ENCODE results near the gene IFITM1. TPM values are rescaled to one million over a fixed set of nuclear protein-coding genes. Genes with fewer than 3 reads are reported as not detected.
"Not testable (repeated sequence)": the region's sequence is repeated elsewhere in the genome, so short reads cannot be mapped to it uniquely, and the experiment has no call there.

Gene IFITM1
- 128 TPM for total RNA-seq
- long read RNA-seq, transcript IFITM1-202 (2 exons, 855 nt), result major isoform, 129 of 134 reads
- long read RNA-seq, partial matches to known transcripts, result 0 of 134 reads
- long read RNA-seq, other reads (novel, unspliced or antisense), result 5 of 134 reads

DNA sequence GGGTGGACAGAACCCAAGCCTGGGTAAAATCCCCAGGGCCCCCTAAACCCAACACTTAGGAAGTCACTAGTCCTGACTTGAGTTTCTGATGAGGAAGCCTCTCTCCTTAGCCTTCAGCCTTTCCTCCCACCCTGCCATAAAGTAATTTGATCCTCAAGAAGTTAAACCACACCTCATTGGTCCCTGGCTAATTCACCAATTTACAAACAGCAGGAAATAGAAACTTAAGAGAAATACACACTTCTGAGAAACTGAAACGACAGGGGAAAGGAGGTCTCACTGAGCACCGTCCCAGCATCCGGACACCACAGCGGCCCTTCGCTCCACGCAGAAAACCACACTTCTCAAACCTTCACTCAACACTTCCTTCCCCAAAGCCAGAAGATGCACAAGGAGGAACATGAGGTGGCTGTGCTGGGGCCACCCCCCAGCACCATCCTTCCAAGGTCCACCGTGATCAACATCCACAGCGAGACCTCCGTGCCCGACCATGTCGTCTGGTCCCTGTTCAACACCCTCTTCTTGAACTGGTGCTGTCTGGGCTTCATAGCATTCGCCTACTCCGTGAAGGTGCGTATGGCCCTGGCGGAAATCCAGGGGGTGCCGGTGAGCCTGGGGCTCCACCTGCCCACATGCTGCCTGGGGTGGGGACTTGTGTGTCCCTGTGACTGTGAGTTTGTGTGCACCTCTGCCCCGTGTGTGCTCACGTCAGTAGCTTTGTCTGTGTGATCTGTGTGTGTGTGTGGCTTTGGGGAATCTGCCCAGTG is at the start of gene IFITM1:
Gene IFITM1, plus strand, starts transcription at position 254 of the 767 bp plus-strand sequence. Its CDS starts 131 bp downstream, at position 385.
- H3K4me3 ChIP-seq, result peak within 1 kb of the TSS; percentile 61
- peak; percentile 51 for DNase-seq
- no peaks in the 10 kb centered on the region for H3K36me3 ChIP-seq
- peak within 1 kb of the TSS; percentile 82 for H3K27ac ChIP-seq
- TF ChIP-seq, protein P1, sequence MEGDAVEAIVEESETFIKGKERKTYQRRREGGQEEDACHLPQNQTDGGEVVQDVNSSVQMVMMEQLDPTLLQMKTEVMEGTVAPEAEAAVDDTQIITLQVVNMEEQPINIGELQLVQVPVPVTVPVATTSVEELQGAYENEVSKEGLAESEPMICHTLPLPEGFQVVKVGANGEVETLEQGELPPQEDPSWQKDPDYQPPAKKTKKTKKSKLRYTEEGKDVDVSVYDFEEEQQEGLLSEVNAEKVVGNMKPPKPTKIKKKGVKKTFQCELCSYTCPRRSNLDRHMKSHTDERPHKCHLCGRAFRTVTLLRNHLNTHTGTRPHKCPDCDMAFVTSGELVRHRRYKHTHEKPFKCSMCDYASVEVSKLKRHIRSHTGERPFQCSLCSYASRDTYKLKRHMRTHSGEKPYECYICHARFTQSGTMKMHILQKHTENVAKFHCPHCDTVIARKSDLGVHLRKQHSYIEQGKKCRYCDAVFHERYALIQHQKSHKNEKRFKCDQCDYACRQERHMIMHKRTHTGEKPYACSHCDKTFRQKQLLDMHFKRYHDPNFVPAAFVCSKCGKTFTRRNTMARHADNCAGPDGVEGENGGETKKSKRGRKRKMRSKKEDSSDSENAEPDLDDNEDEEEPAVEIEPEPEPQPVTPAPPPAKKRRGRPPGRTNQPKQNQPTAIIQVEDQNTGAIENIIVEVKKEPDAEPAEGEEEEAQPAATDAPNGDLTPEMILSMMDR (IDR thresholded peaks at IDR 0.05), result no peak
- H3K9me3 ChIP-seq, result no peaks in the 10 kb centered on the region
- no peaks in the 10 kb centered on the region for H3K27me3 ChIP-seq (ENCODE audit: low read depth)
- H3K4me1 ChIP-seq, result peaks cover 64% of the 10 kb centered on the region
- peak; percentile 3 to 25 for ATAC-seq
- intact Hi-C loops (cut with DNase I), result no loop called here

DNA sequence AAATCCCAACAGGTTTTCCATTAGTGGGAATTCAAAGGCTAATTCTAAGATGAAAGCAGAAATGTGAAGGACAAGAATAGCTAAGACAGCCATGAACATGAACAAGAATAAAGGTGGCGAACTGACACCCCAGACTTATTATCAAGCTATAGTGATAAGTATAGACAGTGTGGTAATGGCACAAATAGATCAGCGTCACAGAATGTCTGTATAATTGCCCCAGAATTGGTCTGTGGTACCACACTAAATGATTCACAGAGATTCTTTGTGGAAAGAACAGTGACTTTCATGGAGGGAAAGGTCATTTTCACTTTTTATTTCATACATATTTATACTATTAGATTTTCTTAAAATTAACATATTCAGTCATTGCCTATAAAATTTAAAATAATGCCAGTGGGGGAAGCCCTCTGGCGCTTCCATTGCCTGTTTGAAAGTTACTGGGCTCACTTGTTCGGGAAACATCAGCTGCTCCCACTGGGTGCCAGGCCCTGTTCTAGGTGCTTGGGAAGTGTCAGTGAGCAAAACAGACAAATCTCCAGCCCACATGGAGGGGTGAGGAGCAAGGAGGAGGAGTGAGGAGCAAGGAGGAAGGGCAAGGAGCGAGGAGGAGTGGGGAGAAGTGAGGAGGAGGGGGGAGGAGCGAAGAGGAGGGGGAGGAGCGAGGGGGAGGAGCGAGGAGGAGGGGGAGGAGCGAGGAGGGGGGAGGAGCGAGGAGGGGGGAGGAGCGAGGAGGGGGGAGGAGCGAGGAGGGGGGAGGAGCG is 47.0 kb upstream of the IFITM1 start:
- ATAC-seq (peak; percentile 35 to 36), DNase-seq (no peak)
- Histone ChIP-seq H3K4me3 (no peak overlapping the region), H3K27me3 (ENCODE audit: low read depth) (no peaks in the 10 kb centered on the region), H3K36me3 (no peaks in the 10 kb centered on the region), H3K4me1 (peaks cover 14% of the 10 kb centered on the region), H3K9me3 (no peaks in the 10 kb centered on the region), H3K27ac (no peak overlapping the region)
- TF ChIP-seq, protein P1 (IDR thresholded peaks at IDR 0.05), result no peak
- intact Hi-C loops (cut with DNase I), result no loop called here

DNA sequence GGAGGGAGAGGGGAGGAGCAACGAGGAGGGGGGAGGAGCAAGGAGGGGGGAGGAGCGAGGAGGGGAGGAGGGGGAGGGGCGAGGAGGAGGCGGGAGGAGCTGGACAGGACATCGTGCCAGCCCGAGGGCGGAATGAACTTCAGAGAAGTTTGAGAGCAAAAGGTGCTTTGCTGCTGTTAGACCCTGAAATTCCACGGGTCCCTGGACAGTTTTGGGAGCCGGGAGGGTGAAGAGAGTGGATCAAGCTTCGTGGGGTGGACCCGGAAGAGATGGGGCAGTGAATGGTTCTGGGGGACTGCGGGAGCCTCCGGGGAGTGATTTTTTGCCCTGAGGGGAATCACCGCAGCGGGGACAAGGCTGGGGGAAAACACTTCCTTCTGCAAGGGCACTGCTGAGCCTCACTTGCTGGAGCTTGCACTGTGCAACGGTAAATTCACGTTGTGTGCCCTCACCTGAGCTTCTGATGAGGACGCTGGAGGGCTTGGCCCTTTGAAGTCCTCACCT is 46.3 kb upstream of the IFITM1 start:
- Histone ChIP-seq H3K27me3 (ENCODE audit: low read depth) (no peaks in the 10 kb centered on the region), H3K4me1 (peaks cover 14% of the 10 kb centered on the region), H3K9me3 (no peaks in the 10 kb centered on the region), H3K27ac (peak overlapping the region; percentile 85), H3K36me3 (no peaks in the 10 kb centered on the region), H3K4me3 (peak overlapping the region; percentile 47)
- peak; percentile 86 for DNase-seq
- ATAC-seq, result peak; percentile 71 to 72
- TF ChIP-seq, protein P1 (IDR thresholded peaks at IDR 0.05), result no peak
- intact Hi-C loops (cut with DNase I), result no loop called here

DNA sequence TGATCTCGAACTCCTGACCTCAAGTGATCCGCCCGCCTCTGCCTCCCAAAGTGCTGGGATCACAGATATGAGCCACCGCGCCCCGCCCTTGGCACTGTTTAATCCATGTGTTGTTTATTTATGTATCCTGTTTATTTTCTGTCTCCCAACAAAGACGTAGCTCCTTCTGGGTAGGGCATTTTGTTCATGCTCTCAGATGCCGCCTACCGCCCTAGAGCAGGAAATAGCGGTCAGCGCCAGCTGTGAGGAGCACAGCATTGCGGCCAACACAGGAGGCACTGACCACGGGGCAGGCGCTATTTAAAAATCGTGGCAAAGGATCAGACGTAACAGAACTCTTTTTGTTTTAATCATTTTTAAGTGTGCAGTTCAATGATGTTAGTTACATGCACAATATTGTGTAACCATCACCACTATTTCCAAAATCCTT is 45.1 kb upstream of the IFITM1 start:
- intact Hi-C loops (cut with DNase I); H3K36me3 ChIP-seq; H3K27me3 ChIP-seq (ENCODE audit: low read depth); H3K9me3 ChIP-seq: not testable (repeated sequence)
- Histone ChIP-seq H3K4me1 (peaks cover 14% of the 10 kb centered on the region), H3K27ac (peak overlapping the region; percentile 85), H3K4me3 (peak overlapping the region; percentile 47)
- TF ChIP-seq, protein P1 (IDR thresholded peaks at IDR 0.05), result peak; percentile 35
- DNase-seq, result peak; percentile 85
- peak; percentile 83 to 86 for ATAC-seq

DNA sequence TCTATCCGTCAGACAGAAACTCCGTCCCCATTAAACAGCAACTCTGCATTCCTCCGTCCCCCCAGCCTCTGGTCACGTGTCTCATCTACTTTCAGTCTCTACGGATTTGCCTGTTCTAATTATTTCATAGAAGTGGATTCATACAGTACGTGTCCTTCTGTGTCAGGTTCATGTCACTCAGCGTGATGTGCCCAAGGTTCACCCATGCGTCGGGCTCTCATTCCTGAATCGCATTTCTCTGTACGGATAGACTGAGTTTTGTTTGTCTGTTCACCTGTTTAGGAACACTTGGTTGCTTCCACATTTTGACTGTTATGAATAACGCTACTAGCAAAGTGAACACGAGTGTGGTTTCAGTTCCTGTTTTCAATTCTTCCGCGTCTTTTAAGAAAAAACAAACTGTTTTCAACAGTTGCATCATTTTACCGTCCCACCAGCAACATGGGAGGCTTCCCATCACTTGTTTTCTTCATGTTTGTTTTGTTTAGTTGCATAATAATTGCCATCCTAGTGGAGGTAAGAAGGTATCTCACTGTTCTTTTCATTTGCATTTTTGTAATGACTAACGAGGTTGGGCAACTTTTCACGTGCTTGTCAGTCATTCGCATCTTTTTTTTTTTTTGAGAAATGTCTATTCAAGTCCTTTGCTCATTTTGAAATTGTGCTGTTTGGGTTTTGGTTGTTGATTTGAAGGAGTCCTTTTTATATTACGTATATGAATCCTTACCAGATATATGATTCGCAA is 44.5 kb upstream of the IFITM1 start:
- intact Hi-C loops (cut with DNase I), result no loop called here
- no peak for DNase-seq
- no peaks in the 10 kb centered on the region for H3K36me3 ChIP-seq

More for the DNA sequence above, 44.5 kb upstream of the IFITM1 start:
- no peaks in the 10 kb centered on the region for H3K27me3 ChIP-seq (ENCODE audit: low read depth)
- H3K9me3 ChIP-seq, result no peaks in the 10 kb centered on the region
- H3K4me3 ChIP-seq, result peak overlapping the region; percentile 47
- ATAC-seq, result peak; percentile 48 to 56
- H3K27ac ChIP-seq, result peak overlapping the region; percentile 85
- H3K4me1 ChIP-seq, result peaks cover 14% of the 10 kb centered on the region
- TF ChIP-seq, protein P1 (IDR thresholded peaks at IDR 0.05), result no peak
